ENCODE results near the gene BLACAT1. TPM values are rescaled to one million over a fixed set of nuclear protein-coding genes. Genes with fewer than 3 reads are reported as not detected.

BLACAT1 gene
- total and polyA plus RNA-seq, 2 of the 4 experiments (the other 2 are of a cell fraction), result under 0.01 to 0.05 TPM

DNA sequence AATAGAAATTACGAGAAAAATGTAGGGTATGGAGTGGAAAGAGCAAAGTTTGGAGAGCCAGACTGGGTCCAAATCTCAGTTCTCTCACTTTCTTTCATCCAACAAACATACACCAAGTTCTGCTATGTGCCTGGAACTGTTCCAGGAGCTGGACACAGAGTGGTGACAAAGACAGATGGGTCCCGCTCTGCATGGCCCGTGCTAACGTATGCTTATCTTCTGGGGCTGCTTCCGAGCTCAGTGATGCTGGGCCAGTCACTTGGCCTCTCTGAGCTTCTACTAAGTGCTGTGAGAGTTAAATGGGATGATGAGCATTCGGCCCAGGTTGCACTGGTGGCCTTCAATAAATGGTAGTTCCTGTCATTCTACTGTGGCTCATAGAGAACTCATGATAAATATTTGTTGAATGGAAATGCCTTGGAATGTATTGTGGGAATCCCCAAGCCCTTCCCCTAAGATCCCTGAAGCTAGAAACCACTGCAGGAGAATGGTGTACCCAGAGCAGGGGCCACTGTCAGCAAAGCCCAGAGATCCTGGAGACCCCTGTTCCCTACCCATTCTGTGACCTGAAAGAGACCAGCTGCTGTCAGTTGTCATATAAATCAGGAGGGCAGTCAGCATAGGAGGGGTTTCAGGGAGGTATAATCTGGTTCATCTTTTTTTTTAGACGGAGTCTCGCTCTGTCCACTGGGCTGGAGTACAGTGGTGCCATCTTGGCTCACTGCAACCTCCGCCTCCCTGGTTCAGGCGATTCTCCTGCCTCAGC is 37.8 kb downstream of the BLACAT1 start:
- TF ChIP-seq SMC3 (IDR thresholded peaks at IDR 0.05; ENCODE audit: low read depth, low read length) (no peak), POLR2A (IDR thresholded peaks at IDR 0.05; ENCODE audit: low read depth, low read length) (no peak), MAZ (IDR thresholded peaks at IDR 0.05; ENCODE audit: borderline replicate concordance, low read depth, low read length) (no peak), NFE2L2 (IDR thresholded peaks at IDR 0.05; ENCODE audit: low read depth, low read length) (no peak), MXI1 (IDR thresholded peaks at IDR 0.05; ENCODE audit: borderline replicate concordance, low read depth, low read length) (no peak), BHLHE40 (IDR thresholded peaks at IDR 0.05; ENCODE audit: low read depth, low read length) (no peak)
- TF ChIP-seq, protein P1, sequence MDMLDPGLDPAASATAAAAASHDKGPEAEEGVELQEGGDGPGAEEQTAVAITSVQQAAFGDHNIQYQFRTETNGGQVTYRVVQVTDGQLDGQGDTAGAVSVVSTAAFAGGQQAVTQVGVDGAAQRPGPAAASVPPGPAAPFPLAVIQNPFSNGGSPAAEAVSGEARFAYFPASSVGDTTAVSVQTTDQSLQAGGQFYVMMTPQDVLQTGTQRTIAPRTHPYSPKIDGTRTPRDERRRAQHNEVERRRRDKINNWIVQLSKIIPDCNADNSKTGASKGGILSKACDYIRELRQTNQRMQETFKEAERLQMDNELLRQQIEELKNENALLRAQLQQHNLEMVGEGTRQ (IDR thresholded peaks at IDR 0.05; ENCODE audit: low read depth, low read length), result no peak
- Histone ChIP-seq H3K56ac (ENCODE audit: extremely low read depth, insufficient read depth, low read length) (no peak overlapping the region), H4K20me1 (ENCODE audit: insufficient read depth, low read length) (no peaks in the 10 kb centered on the region), H2BK20ac (ENCODE audit: low read depth, low read length) (no peak overlapping the region), H4K8ac (ENCODE audit: low read depth in 2 of 2, low read length in 2 of 2) (no peak overlapping the region), H2BK5ac (ENCODE audit: low read depth, low read length, poor library complexity, severe bottlenecking) (no peak overlapping the region), H3K9me3 (ENCODE audit: control insufficient read depth, insufficient read depth, low read length) (no peaks in the 10 kb centered on the region), H3K27ac (ENCODE audit: insufficient read depth, low read length) (no peak overlapping the region), H2AK9ac (replicated peaks; ENCODE audit: low read depth, low read length, poor library complexity) (no peak overlapping the region), H2AK5ac (ENCODE audit: low read depth, low read length) (no peak overlapping the region), H3K4me1 (ENCODE audit: control insufficient read depth, insufficient read depth, low read length) (no peaks in the 10 kb centered on the region), H2AFZ (replicated peaks; ENCODE audit: low read length, poor library complexity) (no peak overlapping the region), H2BK120ac (ENCODE audit: low read depth, low read length) (no peak overlapping the region), H3K4me3 (ENCODE audit: insufficient read depth, low read depth, low read length) (no peak overlapping the region), H2BK15ac (ENCODE audit: low read depth, low read length) (no peak overlapping the region), H3K14ac (replicated peaks; ENCODE audit: low read depth, low read length) (no peak overlapping the region), H3K79me1 (ENCODE audit: low read depth in 1 of 2, low read length in 2 of 2) (no peaks in the 10 kb centered on the region), H3K4ac (ENCODE audit: low read depth, low read length) (no peak overlapping the region), H3K36me3 (ENCODE audit: control insufficient read depth, insufficient read depth, low read length) (no peaks in the 10 kb centered on the region), H3K4me2 (ENCODE audit: low read depth, low read length) (no peak overlapping the region), H3K27me3 (ENCODE audit: control insufficient read depth, insufficient read depth, low read length) (peaks cover 42% of the 10 kb centered on the region), H4K91ac (ENCODE audit: insufficient read depth, low read depth, low read length) (no peak overlapping the region), H3K9ac (ENCODE audit: low read depth, low read length) (no peak overlapping the region), H3K23ac (ENCODE audit: low read depth, low read length) (no peak overlapping the region), H3K18ac (ENCODE audit: low read depth, low read length) (no peak overlapping the region), H3K9me1 (ENCODE audit: insufficient read depth, low read length) (no peaks in the 10 kb centered on the region), H4K5ac (ENCODE audit: low read depth, low read length) (no peak overlapping the region)
- ChIA-PET CTCF (interaction anchor here (1.4 kb wide), 1 partner anchor 13 kb away, joined by 3 read pairs; no protein-coding TSS in a partner anchor), POLR2A (ENCODE audit: unreplicated experiment) (no interaction called here)
- BruUV-seq (replicated peaks), result no TSS peak
- dilution Hi-C loops (cut with HindIII; ENCODE audit: low sequenced_read_pairs, unreplicated experiment) (no loop called here), in situ Hi-C loops (cut with MboI; ENCODE audit: low sequenced_read_pairs) (no loop called here), intact Hi-C loops (cut with micrococcal nuclease) (no loop called here)
- DNase-seq (no peak), ATAC-seq (ENCODE audit: low read depth) (no peak)
- WGBS, 2 experiments (ENCODE audit: extremely low coverage in 2 of 2, insufficient read length in 1 of 2), result 44% methylated on average over 6 of the region's 10 CpGs; no CpG with 5 or more reads in 1 of the 2 experiments

All from IMR-90 (cell line).